HG03103 (cell line): ENCODE data around the gene PER1.
A peak's percentile ranks its signal among the peaks of the same experiment; 100 is the strongest.

Experiments used
- ATAC-seq: cut with Tn5 transposase; IDR thresholded peaks from one replicate; pipeline ENCODE4 v1.9.1; 2021; ENCODE audit warnings: low read depth; ENCODE audit not compliant: unreplicated experiment

The PER1 gene

DNA sequence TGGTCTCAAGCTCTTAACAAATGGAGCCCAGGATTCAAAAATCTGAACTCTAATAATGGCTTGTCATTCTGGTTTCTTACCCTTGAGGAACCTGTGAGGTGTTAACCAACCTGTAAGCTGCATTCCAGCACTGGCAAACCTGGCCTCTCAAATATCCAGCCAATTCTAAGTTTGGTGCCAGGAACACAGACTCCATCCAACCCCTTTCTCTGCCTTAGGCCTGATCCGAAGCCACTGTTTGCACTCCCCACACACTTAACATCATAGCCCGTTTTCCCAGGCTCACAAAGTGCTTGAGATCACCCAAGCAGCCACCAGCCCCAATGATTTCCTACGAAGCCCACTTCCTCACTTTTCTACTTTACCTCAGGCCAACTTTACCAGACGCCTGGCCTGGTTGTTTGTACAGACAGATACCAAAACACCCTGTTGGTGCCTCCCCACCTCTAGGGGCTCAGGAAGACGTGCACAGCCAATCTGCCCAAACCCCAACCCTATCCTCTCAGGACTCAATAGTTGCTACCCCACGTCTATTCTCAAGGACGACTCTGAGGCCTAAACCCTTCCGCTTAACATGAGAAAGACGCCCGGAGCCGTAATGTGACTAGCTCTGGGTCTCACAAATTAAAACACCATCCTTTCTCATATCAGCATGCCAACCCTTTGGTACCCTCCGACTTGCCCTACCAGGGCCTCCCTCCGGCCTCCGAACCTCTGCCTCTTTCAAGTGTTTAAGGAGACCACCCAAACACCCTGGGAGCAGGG lies 3.2 kb upstream of the PER1 start:
- ATAC-seq: no peak

DNA sequence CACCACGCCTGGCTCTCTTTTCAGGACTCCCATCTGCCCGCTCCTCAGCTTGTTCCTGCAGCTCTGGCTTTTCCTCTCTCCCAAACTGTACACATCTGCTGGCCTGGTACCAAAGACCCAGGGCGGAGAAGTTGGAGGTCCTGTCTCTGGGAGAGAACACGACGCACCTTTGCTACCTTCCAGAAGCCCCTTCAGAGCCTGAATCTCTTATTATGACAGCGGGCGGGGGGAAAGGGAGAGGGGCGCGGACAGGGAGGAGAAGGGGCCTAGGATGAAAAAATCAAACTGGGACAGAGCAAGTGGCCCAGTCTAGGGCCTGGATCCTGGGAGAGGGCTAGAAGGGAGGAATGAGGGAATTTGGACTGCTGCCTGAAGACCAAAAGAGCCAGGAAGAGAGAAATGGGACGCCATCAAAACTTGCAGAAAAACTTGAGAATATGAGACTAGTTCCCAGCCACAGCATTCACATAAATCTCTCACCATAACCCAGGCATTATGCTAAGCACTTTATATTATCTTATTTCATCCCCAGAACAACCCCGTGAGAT lies 2.5 kb upstream of the PER1 start:
- no peak for ATAC-seq

DNA sequence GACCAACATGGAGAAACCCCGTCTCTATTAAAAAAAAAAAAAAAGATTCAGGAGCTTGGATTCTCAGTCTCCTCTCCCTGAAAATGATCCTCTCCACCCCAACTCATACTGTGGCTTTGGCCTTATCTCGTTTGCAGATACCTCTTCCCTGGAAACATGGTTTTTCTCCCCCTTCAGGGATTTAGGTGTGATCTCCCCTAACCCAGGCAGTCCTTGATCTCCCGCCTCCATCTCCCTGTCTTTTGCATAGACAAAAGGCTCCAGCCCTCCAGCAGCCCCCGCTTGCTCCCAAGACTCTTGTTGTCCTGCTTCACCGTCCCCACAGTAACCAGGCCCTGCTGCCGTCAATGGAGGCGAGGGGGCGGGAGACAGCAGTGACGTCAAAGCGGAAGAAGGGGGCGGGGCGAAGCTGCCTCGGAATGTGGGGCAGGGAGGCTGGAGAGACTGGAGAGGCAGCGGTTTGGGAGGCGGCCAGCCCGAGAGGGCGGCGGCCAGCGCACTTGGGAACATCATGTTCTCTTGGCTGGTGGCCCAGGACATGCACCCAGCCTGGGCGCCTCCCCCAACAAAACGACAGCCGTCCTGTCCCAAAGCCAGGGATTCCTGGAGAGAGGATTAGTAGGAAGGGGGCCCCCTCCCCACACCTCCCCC lies 1.9 kb upstream of the PER1 start:
- ATAC-seq: no peak

DNA sequence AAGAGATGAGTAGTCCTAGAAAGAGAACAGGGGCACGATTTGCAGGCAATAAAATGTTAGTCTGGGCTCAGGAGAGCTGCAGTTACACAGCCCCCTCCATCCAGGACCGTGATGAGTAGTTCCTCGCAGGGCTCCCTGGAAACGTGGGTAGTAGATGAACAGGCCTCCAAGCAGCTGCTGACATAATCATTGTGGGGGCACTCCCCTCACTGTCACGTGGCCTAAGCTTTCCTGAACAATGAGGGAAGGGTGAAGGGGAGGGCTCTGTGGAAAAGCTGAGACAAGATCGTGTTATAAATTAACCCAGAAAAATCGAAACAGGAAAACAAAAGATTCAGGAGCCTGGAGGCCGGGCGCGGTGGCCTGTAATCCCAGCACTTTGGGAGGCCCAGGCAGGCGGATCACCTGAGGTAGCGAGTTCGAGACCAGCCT lies 1.3 kb upstream of the PER1 start:
- no peak for ATAC-seq

DNA sequence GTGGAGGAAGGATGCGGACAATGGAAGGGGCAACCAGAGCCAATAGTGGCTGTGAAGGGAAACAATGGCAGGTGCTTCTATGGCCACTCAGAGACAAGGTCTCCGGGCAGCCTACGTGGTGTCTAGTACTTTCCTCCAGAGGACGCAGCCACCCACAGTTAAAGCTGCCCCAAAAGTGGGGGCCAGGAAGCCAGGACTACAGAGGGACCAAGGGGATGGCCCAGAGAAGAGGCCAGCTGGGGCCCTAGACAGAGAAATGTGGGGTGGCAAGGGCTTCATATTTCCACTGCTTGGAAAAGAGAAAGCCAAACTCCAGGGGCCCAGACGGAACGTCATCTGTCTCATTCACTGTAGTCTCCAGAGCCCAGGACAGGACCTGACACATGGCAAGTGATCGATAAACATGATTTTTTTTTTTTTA lies 837 bp upstream of the PER1 start:
- ATAC-seq: no peak

DNA sequence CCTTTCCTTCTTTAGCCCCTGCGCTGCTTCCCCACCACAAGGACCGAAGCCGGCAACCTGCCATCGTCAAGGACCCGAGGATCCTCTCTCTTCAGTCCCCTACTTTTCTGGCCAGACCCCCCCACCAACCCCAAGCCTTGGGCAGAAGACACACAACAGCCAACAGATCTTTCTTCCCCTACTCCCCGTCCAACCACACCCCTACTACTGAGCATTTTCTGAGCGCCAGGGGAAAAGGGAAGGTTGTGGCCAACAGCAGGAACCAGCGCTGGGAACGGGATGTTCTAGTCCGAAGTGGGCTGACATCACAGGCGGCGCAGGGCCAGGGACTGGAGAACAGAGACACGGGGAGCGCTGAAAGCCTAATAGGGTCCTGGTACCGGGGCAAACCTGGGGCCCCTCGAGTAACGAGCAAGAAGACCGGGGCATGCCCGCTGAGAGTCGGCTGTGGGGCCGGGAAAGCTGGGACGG lies 528 bp downstream of the PER1 start:
- ATAC-seq: no peak

DNA sequence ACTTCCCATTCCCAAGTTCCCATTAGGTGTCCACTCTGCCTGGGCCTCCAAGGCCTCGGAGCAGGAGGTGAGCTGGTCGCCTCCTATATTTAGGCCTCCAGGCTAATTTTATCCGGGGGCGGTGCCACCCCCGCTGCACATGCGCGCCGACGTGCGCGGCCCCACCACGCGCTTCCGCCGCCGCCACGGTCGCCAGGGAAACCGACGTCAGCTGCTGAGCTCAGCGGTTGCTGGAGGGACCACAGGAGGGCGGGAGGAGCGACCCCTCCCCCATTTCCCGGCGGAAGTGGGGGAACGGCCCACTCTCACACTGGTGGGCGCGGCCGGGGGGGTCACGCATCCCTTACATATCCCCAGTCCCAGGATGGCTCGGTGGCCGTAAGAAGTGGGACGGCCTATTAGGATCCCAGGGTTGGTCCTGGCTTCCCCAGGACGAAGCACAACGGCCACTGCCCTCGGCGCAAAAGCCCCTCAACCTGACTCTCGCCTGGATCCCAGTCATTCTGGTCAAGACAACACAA lies 1.0 kb downstream of the PER1 start:
- peak; percentile 46 for ATAC-seq

DNA sequence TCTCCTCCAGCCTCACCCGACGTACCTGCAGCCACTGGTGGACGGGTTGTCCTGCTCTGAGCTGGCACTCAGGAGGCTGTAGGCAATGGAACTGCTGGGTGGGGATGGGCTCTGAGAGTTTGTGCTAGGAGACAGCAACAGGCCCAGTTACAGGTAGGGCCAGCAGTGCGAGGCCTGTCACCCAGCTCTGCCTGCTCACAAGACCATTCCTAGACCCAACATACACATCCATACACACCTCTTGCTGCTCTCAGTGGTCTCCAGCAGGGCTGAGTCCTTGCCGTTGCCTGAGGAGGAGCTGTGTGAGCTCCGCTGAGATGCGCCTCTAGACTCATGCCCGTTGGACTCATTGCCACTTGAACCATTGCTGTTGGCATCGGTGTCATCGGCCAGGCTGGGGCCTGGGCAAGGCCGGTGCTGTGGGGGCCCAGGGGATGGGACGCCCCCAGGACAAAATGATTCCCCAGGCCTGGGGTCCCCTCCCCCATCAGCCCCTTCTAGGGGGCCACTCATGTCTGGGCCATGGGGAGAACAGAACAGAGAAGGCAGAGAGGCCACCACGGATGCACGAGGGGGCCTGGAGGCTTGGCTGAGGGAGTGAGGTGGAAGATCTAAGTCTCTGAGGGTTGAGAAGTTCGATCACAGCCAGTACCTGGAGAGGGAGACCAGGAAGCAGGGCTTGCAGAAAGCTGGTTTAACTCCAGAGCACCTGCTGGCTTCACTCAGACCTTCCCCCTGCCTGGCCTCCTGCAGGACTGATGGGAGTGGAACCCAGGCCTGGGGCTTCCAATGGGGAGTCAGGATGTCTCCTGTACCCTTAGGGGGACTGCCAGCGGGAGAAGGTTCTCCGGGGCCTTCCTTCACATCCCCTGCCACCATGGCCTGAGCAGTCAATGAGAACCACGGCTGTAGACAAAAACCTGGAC lies 1.7 kb downstream of the PER1 start:
- no peak for ATAC-seq

DNA sequence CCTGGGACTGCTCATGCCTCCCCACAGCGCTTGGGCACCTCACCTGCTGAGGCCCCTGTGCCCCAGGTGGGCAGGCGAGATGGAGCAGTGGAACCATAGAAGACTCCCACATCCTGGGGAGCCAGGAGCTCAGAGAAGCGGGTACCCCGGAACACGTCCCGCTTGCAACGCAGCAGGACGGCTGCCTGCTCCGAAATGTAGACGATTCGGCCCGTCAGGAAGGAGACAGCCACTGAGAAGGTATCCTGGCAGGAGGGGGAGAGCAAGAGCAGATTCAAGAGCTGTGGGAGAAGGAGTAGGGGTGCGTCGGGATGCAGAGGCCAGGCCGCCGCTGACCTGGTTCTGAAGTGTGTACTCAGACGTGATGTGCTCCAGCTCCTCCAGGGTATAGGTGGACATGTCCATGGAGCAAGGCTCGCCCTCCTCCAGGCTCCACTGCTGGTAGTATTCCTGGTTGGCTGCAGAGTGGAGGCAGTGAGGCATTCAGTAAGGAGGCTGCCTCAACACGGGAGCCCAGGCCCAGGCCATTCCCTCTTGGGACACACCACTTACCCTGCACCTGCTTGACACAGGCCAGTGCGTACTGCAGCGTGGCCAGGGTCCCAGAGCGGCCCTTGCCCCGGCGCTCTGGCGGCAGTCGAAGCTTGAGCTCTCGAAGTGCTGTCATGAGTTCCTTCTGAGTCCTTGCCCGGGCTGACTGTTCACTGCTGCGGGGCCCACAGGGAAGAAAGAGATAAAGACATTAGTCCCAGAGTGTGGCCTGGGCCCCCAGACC lies 2.6 kb downstream of the PER1 start:
- ATAC-seq: no peak

DNA sequence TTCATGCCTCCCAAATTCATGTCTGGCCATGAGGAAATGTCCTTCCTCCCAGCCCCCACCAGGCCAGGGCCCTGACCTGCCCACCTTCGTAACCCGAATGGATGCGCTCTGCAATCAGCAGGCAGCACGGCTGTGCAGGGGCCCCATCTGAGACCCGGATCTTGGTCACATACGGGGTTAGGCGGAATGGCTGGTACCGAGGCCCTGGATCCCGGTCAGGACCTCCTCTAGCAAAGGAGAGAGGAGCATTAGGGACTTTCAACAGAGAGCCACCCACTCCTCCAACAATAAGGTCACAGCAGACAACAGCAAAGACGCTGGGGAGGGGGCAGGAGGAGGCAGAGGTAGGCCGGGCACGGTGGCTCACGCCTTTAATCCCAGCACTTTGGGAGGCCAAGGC lies 3.6 kb downstream of the PER1 start:
- ATAC-seq: no peak

DNA sequence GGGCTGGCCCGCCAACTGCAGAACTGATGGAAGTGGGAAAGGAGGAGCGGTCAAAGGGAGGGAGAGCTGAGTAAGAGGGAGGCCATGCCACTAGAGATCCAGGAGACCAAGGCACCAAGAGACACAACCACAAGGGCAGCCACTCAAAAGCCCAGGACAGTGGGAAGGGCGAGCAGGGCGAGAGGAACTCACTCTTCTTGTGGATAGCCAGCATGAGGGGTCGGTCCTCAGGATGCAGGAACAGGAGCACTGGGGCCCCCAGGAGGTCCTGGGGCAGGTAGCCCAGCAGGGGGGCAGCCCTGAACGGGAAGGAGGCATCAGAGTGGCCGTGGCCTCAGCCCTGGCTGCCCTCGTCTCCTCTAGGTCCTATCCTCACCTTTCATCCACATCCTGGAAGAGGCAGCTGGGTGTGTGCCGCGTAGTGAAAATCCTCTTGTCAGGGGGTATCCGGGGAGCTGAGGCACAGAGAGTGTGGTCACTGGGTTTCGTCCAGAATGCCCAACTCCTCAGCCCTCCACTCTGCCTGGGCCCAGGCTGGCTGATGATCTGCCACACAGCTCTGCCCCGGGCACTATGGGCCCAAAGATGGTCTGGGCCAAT lies 4.3 kb downstream of the PER1 start:
- ATAC-seq: no peak

DNA sequence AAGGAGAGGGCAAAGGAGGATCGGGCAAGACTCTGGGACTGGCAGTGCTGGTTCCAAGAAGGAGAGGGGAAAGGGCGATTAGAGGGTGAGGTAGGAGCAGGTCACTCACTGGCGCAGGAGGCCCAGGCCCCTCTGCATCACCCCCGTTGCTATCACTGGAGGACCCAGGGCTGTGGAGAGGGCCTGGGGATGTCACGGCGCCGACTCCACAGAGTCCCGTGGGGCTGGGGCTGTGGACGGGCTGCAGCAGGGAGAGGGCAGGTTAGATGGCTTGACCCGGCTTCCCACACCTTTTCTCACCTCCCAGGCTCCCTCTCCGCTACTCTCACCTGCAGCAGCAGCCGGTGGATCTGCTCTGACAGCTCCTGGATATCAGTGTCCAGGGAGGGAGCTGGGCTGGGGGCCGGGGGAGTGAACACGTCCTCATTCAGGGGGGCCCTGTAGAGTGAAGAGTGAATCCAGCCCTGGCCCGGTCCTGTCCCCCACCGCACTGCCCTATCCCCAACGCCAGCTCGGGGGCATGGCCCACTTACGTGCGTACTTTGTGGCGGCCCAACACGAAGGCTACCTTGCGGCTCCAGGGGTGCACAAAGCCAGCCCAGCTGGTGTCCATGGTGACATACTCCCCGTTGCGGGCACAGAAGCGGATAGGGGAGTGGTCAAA lies 4.9 kb downstream of the PER1 start:
- no peak for ATAC-seq

DNA sequence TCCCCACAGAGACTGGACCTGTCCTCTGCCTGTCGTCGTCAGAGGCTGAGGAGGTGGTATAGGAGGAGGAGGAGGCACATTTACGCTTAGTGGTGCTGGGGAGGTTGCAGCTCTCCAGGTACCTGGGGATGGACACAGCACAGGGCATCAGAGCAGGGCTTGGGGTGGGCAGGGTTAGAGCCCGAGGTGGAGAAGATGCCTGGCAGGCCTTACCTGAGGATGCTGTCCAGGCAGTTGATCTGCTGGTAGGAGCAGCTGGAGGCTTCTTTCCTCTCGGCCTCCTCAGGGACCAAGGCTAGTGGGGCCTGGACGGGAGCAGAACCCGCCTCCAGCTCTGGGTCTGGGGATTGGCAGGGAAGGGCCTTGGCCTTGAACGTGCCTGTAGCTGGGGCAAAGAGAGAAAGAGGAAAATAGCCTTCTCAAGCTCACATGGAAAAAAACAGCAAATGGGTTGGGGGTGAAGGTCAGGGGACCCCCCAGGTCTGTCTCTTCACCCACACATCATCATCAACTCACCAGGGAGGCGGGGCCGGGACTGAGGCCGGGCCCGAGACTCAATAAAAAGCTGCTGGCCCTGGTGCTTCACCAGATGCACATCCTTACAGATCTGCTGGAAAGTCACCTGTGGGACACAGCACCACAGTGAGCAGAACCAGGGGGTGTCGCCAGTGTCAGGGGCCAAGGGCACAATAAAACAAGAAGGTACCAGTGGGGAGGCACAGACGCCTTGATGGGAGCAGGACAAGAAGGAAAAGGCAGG lies 5.6 kb downstream of the PER1 start:
- ATAC-seq: no peak

DNA sequence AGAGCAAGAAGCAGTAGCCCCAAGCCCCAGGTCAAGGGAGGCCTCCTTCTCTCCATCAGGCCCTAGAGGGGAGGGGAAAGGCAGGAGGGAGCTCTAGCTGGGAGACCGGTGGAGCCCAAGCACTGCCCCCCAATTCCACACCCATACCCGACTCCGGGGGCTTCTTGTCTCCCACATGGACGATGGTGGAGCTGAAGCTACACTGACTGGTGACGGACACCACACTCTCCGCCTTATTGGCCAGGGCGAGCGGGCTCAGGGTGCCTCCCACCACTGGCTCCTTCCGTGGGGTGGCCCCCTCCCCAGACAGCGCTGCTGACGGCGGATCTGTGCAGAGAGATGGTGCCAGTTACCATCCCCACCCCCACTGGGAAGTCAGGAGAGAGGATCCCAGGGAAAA lies 6.4 kb downstream of the PER1 start:
- ATAC-seq: no peak

DNA sequence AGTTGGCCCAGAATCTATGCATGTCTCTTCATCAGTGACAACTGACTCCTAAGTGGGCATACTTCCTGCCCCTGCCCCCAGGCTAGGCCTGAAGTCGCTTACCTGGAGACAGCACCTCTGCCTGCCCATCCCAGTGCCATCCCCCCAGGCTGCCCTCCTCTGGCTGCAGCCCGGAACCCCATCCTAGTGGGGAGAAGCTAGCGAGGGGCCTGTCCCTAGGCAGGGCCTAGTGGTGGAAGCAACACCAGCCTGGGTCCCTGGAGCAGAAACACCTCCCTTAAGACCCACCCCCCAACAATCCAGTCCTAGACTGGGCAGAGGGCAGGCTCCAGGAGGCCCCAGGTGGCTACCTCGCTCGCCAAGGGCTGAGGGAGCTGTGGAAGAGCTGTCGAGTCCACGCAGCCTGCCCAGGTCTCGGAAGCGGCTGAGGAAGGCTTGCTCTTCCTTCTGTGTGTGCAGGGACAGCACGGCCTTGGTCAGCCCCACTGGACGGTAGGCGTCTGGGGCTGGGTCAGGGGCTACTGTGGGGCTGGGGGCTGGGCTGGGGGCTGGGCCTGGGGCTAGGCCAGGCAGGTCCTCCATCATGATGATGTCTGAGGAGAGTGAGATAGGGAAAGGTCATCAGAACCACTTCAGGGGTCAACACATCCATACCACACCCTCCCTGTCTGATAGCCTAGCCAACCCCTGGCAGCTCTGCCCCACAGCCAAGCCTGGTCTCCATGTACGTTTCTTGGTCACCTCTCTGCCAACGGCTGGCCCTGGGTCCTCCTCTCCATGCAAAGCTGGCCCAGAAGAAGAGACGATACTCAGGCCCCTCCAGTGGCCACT lies 7.6 kb downstream of the PER1 start:
- no peak for ATAC-seq

DNA sequence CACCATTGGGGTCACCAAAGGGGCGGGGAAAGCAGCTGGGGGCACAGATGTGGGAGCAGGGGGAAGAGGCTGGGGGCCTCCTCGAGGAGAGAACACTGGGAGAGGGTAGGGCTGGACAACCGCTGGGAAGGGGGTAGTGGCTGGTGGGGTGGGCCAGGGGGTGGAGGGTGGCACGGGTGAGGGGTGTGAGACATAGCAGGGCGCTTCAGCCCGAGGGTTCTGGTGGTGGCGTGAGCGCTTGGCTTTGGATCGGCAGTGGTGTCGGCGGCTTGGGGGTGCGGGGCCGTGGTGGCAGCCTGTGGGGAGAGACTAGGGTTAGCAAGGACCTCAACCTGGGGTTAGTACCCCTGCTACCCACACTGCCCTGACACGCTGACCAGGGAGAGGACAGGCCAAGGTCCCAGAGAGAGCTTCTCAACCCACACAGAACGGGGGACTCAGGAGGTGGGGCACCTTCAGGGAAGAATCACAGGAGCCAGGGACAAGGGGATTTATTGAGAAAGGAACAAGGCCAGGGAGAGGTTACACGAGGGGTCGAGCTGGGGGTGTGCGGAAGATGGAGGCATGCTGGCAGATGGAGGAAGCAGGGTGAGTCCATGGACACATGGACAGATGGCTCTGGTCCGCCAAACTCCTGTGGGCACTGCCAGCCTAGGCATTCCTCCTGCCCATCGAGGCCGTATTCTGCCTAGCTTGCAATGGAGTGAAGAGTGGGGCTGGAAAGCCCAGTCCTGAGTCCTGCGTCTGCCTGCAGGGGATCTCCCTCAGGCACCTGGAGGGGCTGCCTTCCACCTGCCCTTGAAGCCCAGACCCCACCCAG lies 8.4 kb downstream of the PER1 start:
- ATAC-seq: no peak
